GM12801 (cell line): ENCODE results near the gene ROBO2.

Source experiments
- TF ChIP-seq, protein P1 (sequence below): IDR thresholded peaks from one replicate; pipeline ENCODE4 v1.5.1; 2011; ENCODE audit warnings: control low read depth; ENCODE audit not compliant: insufficient read length; ENCODE audit errors: extremely low read depth

The ROBO2 gene

DNA sequence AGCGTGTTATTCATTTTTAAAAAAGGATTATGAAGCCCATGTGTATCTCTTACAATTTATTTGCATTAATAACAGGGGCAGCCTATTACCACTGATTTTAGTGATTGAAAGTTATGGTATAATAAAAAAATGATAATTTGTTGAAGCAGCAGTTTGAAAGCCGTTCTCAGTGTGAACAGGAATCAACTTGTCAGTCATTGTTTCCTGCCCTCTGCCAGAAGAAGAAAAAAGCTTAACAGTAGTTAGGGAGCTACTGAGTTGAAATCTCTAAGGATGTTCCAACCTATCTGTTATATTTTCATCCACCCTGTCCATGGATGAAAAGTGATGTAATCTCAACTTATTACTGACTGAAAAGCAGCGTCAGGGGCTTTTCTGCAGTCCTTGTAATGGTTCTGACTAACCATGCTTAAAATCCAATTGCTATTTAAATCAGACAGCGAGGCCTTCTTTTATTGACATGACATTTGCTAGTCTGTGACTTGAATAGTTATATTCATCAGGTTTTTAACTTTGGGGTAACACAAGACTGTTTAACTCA lies 486.7 kb downstream of the ROBO2 start:
- TF ChIP-seq, protein P1, sequence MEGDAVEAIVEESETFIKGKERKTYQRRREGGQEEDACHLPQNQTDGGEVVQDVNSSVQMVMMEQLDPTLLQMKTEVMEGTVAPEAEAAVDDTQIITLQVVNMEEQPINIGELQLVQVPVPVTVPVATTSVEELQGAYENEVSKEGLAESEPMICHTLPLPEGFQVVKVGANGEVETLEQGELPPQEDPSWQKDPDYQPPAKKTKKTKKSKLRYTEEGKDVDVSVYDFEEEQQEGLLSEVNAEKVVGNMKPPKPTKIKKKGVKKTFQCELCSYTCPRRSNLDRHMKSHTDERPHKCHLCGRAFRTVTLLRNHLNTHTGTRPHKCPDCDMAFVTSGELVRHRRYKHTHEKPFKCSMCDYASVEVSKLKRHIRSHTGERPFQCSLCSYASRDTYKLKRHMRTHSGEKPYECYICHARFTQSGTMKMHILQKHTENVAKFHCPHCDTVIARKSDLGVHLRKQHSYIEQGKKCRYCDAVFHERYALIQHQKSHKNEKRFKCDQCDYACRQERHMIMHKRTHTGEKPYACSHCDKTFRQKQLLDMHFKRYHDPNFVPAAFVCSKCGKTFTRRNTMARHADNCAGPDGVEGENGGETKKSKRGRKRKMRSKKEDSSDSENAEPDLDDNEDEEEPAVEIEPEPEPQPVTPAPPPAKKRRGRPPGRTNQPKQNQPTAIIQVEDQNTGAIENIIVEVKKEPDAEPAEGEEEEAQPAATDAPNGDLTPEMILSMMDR, result no peak

DNA sequence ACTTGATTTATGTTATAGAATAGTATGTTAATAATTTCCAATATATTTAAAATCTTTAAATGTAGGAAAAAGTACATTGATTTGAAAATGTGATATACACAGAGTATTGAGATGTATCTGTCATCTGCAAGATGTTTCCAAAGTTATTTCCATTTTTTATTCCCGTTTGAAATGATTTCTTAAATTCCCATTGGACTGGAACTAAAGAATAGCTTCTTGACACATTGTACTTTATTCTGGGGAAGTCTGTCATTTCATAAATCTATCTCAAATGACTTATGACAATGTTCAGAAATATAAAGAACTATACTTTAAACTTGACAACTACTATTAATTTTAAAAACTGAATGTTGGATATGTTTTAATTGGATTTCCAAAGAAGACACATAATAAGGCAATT lies 489.6 kb downstream of the ROBO2 start:
- TF ChIP-seq, protein P1, result no peak

DNA sequence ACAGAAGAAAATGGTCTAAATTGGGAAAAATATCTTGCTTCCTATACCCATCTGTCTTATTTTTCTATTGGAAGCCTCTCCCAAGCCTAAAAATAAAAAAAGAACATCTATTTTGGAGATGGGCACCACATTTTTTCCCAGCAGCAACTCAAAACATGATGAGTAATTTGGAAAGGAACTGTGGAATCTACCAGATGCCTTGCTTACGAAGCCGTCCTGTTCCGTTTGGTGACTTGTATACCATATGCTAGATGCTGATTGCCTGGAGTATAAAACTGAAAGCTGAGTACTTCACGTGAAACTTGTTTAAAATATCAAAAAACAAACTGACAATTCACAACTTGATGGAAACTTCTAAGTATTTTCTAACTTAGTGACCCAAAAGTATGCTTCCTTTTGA lies 491.0 kb downstream of the ROBO2 start:
- TF ChIP-seq, protein P1, result no peak

DNA sequence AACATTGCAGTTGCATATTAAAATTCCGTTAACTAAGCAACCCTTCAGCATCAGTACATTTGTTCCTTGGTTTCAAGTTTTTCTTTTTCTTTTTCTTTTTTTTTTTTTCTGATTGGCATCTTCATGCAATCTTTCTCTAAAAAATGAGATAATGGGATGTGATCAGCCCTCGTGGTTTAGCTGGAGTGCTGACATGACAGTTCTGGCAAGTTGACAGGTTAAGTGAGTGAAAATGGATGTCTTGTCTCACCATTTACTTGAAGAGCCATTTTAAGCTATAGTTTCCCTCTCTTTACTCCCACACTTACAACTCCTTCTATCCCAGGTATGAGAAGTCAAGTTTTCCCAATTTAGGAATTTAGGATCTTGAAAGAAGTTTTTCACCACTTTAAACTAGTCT lies 495.2 kb downstream of the ROBO2 start:
- TF ChIP-seq, protein P1, result no peak

DNA sequence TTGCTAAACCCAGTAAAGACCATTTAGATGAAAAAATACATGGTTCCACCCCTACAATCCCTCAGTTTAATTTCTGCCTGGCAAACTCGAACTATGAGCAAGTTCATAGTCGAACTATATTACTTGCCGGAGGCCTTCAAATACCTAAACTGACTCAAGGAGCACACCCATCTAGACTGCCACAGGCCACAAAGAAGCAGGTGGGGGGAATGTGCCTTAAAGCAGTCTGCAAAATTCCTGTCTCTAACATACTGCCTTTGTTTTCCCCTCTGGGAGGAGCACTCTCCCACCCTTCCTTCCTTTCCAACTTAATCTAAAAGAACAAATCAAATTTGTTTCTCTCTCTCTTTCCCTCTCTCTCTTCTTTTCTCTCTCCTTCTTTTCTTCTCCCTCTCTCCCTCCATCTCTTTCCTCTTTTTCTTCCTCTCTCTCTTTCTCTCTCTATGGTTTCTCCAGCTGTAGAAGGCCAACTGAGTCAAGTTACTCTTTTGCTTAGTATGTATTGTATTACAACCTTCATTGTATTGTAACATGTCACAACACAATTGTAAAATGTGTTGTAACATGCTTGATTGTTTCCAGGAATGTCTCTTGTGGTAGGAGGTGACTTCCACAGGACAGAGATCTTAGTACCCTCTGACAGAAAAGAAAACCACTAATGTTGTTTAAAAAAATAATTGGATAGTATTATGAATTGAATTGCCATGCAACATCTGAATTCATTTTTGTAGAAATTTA lies 496.3 kb downstream of the ROBO2 start:
- TF ChIP-seq, protein P1, result no peak

DNA sequence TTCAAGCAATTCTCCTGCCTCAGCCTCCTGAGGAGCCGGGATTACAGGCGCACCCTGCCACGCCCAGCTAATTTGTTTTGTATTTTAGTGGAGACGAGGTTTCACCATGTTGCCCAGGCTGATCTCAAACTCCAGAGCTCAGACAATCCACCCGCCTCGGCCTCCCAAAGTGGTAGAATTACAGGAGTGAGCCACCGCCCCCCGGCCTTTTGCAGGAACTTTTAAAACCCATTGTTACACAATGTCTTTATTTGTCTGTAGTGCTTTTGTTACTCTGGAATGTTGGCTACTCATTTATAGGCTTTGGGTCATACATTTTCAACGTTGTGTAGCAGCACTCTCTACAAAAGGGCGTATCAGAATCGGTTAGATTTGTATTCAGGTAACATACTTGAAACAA lies 499.1 kb downstream of the ROBO2 start:
- TF ChIP-seq, protein P1, result no peak

DNA sequence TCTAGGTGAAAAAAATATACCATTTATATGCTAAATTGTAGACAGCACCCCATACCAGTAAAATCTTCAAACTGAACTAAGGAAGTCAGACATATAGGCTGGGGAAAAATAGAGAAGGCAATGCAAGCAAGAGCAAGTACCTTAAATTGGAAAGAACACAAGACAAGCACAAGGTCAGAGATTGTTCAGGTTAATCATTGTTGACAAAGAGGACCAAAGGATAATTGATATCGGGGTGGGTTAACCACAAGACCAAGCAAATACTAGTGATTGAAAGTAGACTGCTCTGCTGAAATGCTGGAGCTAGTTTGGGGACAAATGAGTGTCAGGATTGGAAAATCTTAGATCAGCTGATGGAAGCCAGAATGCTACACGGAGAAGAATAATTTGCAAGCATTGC lies 499.8 kb downstream of the ROBO2 start:
- TF ChIP-seq, protein P1, result no peak
